OCI-LY1 (cell line): ENCODE data around the gene CPNE8.

Experiments used
- CTCF ChIP-seq: fragments of 200-600 bp; sonication (generic), shearing (Covaris generic); IDR thresholded peaks from 2 replicates; pipeline ENCODE4 v1.5.1; 2017; ENCODE audit warnings: mild to moderate bottlenecking, antibody characterized with exemption, low read length, moderate library complexity, mixed read lengths
- EZH2 ChIP-seq: fragments of 200-600 bp; sonication (generic), shearing (Covaris generic); IDR thresholded peaks from 2 replicates; pipeline ENCODE4 v1.8.0; 2017; ENCODE audit warnings: borderline replicate concordance, mixed run types, mild to moderate bottlenecking, antibody characterized with exemption, low read length, moderate library complexity, mixed read lengths

- TF ChIP-seq CTCF = no peak
- TF ChIP-seq EZH2 = no peak
Observed at GRCh38 chr12:38785381-38785780, 120.0 kb downstream of the CPNE8 start.
